GM18502 (cell line): ENCODE data around the gene GFM2.
A peak's percentile ranks its signal among the peaks of the same experiment; 100 is the strongest.
"Not testable (repeated sequence)": the region's sequence is repeated elsewhere in the genome, so short reads cannot be mapped to it uniquely, and the experiment has no call there.

ENCODE experiments used
- ATAC-seq: cut with Tn5 transposase; IDR thresholded peaks from one replicate; pipeline ENCODE4 v1.9.1; 2021; ENCODE audit warnings: mild to moderate bottlenecking; ENCODE audit not compliant: unreplicated experiment, poor library complexity

The GFM2 gene

GRCh38 chr5:74725331-74725730 lies 41.6 kb downstream of the GFM2 start:
- ATAC-seq: no peak

DNA sequence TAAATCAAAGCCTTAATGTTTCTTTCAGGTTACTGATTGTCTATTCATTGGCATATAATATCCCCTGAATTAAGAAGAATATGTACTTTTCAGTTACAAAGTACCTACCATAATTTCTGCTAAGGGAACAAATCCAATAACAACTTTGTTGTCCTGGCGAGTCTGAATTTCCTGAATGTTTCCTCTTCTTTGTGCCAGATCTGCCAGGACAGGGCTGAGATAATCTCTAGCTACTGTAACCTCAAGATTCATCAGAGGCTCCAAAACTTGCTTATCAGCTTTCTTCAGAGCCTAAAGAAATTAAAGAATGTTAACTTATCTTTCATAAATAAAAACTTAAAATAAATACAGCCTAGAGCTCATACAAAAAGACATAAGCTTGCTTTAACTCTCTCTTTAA lies 44.6 kb downstream of the GFM2 start:
- no peak for ATAC-seq

DNA sequence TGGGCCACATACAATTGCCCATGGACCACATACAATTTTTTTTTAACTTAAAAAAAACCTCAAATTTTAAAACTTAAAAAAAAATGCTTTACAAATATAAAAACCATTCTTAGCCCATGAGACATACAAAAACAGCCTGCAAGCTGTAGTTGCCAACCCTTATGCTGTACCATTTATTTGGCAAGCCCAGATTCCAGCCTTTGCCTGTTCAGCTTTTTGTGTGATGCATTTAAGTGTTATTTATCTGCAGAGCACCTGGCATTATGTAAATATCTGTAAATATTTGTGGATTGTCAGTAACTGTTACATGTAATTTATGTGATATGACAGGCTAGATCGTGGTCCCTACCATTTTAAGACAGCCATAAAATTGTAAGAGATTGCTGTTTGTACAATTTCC lies 49.3 kb downstream of the GFM2 start:
- no peak for ATAC-seq

- ATAC-seq: no peak
These were observed 73.7 kb downstream of the GFM2 start for GRCh38 chr5:74693191-74693590.

GRCh38 chr5:74686962-74687751 lies 79.8 kb downstream of the GFM2 start:
- ATAC-seq: no peak

DNA sequence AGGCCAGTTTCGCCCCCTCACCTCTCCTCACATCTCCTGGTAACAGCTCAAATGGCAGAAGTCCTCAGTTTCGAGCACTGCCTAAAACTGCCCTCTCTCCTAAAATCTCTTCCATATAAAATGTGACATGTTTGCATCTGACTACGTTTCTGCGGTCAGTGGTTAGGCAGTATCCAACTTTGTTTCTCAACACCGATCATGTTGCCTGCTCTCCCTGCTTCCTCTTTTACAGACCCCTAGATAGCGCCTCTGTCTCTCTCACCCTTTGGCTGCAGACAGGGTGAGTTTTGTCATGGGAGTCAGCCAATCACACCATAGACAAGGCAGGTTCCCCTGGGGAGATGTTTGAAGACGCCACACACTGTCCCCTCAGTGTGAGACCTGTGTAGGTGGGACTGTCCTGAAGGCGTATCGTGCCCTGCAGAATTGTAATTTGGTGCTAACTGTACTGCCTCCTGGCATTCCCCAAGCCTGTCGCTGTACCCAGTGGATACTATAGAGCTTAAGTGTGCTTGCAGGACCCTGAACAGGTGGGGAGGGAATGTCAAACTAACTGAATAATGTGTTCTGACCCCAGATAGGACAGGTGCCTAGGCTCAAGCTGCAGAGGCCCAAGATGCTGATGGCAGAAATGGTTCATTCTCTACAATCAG lies 80.8 kb downstream of the GFM2 start:
- ATAC-seq: peak; percentile 61

GRCh38 chr5:74684900-74685851 lies 81.7 kb downstream of the GFM2 start, which contains the start of gene HEXB:
Gene HEXB, plus strand, starts transcription at chr5:74685233. Its CDS starts 28 bp downstream, at chr5:74685261.
- ATAC-seq: peak; percentile 85

DNA sequence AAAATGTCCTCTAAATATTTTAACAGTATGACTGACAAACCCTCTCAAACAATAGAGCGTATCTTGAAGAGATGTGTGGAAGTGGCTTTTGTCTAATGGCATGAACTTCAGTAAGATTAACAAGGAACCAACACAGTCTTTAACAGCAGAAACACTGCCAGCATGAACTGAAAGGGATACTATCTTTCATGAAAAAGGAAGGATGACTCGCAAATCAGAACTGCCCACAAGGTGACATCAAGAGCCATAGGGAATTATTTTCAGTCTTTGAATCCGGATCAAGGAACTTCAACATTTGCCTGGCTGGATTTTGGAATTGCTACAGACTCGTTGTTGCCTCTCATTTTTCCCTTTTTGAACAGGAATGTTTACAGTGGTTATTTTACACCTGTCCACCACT lies 87.0 kb downstream of the GFM2 start:
- no peak for ATAC-seq

DNA sequence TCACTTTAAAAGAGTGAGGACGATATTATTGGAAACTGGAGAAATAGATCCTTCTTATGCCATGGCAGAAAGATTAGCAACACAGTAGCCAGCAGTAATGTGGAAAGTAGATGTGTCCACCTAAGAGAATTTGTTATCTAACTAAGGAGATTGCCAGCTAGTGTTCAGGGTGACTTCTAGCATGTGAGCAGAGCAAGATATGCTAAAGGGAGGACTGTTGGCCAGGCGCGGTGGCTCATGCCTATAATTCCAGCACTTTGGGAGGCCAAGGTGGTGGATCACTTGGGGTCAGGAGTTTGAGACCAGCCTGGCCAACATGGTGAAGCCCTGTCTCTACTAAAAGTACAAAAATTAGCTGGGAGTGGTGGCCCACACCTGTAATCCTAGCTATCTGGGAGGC lies 87.6 kb downstream of the GFM2 start:
- ATAC-seq: not testable (repeated sequence)

DNA sequence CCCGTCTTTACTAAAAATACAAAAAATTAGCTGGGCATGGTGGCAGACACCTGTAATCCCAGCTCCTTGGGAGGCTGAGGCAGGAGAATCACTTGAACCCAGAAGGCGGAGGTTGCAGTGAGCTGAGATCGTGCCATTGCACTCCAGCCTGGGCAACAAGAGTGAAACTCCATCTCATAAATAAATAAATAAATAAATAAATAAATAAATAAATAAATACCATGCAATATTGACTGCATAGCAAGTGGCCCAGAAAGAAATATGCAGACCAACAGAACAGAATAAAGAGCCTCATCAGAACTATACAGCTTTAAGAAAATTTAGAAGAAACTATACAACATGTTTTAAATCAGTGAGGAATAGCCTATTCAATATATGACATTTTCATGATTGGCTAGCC lies 88.8 kb downstream of the GFM2 start:
- not testable (repeated sequence) for ATAC-seq

DNA sequence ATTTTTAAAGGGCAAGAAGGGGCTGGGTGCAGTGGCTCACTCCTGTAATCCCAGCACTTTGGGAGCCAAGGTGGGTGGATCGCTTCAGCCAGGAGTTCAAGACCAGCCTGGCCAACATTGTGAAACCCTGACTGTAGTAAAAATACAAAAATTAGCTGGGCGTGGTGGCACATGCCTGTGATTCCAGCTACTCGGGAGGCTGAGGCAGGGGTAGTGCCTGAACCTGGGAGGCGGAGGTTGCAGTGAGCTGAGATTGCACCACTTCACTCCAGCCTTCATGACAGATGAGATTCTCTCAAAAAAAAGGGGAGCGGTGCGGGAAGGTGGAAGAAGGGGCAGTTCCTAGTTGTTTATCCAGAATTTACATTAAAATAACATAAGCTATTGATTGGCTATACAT lies 90.5 kb downstream of the GFM2 start:
- ATAC-seq: not testable (repeated sequence)

GRCh38 chr5:74673011-74673790 lies 93.7 kb downstream of the GFM2 start:
- no peak for ATAC-seq

GRCh38 chr5:74672215-74672877 lies 94.6 kb downstream of the GFM2 start:
- no peak for ATAC-seq
